ENCODE measurements around the gene AK9.
"Not testable (repeated sequence)": the region's sequence is repeated elsewhere in the genome, so short reads cannot be mapped to it uniquely, and the experiment has no call there.

The AK9 gene

GRCh38 chr6:109580519-109580918, 110.5 kb downstream of the AK9 start:
- Mint-ChIP-seq H3K27me3 (ENCODE audit: low read depth, poor library complexity) (no peaks in the 10 kb centered on the region), H3K27ac (no peak overlapping the region), H3K9me3 (no peaks in the 10 kb centered on the region), H3K36me3 (ENCODE audit: low read depth) (no peaks in the 10 kb centered on the region), H3K4me1 (no peaks in the 10 kb centered on the region), H3K4me3 (no peak overlapping the region)
- TF ChIP-seq CTCF (IDR thresholded peaks at IDR 0.05), result no peak
- no peak for DNase-seq

- no peak overlapping the region for H3K4me3 Mint-ChIP-seq
- H3K27ac Mint-ChIP-seq, result no peak overlapping the region
- no peaks in the 10 kb centered on the region for H3K27me3 Mint-ChIP-seq (ENCODE audit: low read depth, poor library complexity)
- no peaks in the 10 kb centered on the region for H3K4me1 Mint-ChIP-seq
- H3K36me3 Mint-ChIP-seq (ENCODE audit: low read depth), result no peaks in the 10 kb centered on the region
- no peak for TF ChIP-seq CTCF (IDR thresholded peaks at IDR 0.05)
- H3K9me3 Mint-ChIP-seq, result no peaks in the 10 kb centered on the region
- DNase-seq, result no peak
Measured at GRCh38 chr6:109579361-109579760, 111.6 kb downstream of the AK9 start.

- H3K27me3 Mint-ChIP-seq (ENCODE audit: low read depth, poor library complexity); H3K27ac Mint-ChIP-seq; DNase-seq; H3K4me1 Mint-ChIP-seq; H3K4me3 Mint-ChIP-seq; H3K36me3 Mint-ChIP-seq (ENCODE audit: low read depth); H3K9me3 Mint-ChIP-seq: not testable (repeated sequence)
Measured at GRCh38 chr6:109569901-109570300, 121.1 kb downstream of the AK9 start.

GRCh38 chr6:109561844-109562243, 129.2 kb downstream of the AK9 start:
- H3K36me3 Mint-ChIP-seq (ENCODE audit: low read depth), result no peaks in the 10 kb centered on the region
- DNase-seq, result no peak
- no peak for TF ChIP-seq CTCF (IDR thresholded peaks at IDR 0.05)
- no peaks in the 10 kb centered on the region for H3K4me1 Mint-ChIP-seq
- H3K4me3 Mint-ChIP-seq, result no peak overlapping the region
- peaks cover 11% of the 10 kb centered on the region for H3K9me3 Mint-ChIP-seq
- no peak overlapping the region for H3K27ac Mint-ChIP-seq
- peaks cover 4% of the 10 kb centered on the region for H3K27me3 Mint-ChIP-seq (ENCODE audit: low read depth, poor library complexity)

GRCh38 chr6:109531446-109531845, 159.6 kb downstream of the AK9 start:
- Mint-ChIP-seq H3K27me3 (ENCODE audit: low read depth, poor library complexity) (no peaks in the 10 kb centered on the region), H3K27ac (no peak overlapping the region), H3K9me3 (peaks cover 7% of the 10 kb centered on the region), H3K4me3 (no peak overlapping the region), H3K36me3 (ENCODE audit: low read depth) (no peaks in the 10 kb centered on the region), H3K4me1 (no peaks in the 10 kb centered on the region)
- TF ChIP-seq CTCF (IDR thresholded peaks at IDR 0.05), result no peak
- no peak for DNase-seq

- no peaks in the 10 kb centered on the region for H3K27me3 Mint-ChIP-seq (ENCODE audit: low read depth, poor library complexity)
- DNase-seq, result no peak
- TF ChIP-seq CTCF (IDR thresholded peaks at IDR 0.05), result peak; percentile 38
- H3K36me3 Mint-ChIP-seq (ENCODE audit: low read depth), result peaks cover 10% of the 10 kb centered on the region
- H3K4me3 Mint-ChIP-seq, result no peak overlapping the region
- H3K27ac Mint-ChIP-seq, result no peak overlapping the region
- peaks cover 15% of the 10 kb centered on the region for H3K9me3 Mint-ChIP-seq
- no peaks in the 10 kb centered on the region for H3K4me1 Mint-ChIP-seq
Measured at GRCh38 chr6:109527989-109528388, 163.0 kb downstream of the AK9 start.
